Measurements from ENCODE around the gene ACTG1. TPM values are rescaled to one million over a fixed set of nuclear protein-coding genes. Genes with fewer than 3 reads are reported as not detected.

The ACTG1 gene
- total RNA-seq, 4 donors from 2014 or later = 1,023 to 5,472 (median 2,159) TPM

GRCh38 chr17:81523402-81524038 lies 10.9 kb upstream of the ACTG1 start:
- no peak for DNase-seq
- Histone ChIP-seq H3K4me1 (peaks cover 0 to 14% of the 10 kb centered on the region in 2 donors), H3K4me3 (no peak overlapping the region), H3K27me3 (peaks cover 0 to 5% of the 10 kb centered on the region in 2 donors), H3K9me3 (no peaks in the 10 kb centered on the region), H3K36me3 (no peaks in the 10 kb centered on the region), H3K27ac (no peak overlapping the region)
- TF ChIP-seq POLR2A (IDR thresholded peaks at IDR 0.05) (no peak), CTCF (IDR thresholded peaks at IDR 0.05) (no peak)
- intact Hi-C loops (cut with DNase I; ENCODE audit: low total_unique reads) = no loop called here

- H3K4me1 ChIP-seq = peaks cover 0 to 15% of the 10 kb centered on the region in 2 donors
- H3K27ac ChIP-seq = no peak overlapping the region
- no peaks in the 10 kb centered on the region for H3K36me3 ChIP-seq
- no peaks in the 10 kb centered on the region for H3K9me3 ChIP-seq
- no peak overlapping the region for H3K4me3 ChIP-seq
- peaks cover 0 to 5% of the 10 kb centered on the region in 2 donors for H3K27me3 ChIP-seq
- no peak for DNase-seq
- intact Hi-C loops (cut with DNase I; ENCODE audit: low total_unique reads) = no loop called here
- TF ChIP-seq POLR2A (IDR thresholded peaks at IDR 0.05) (no peak), CTCF (IDR thresholded peaks at IDR 0.05) (no peak)
Observed at GRCh38 chr17:81522491-81523401, 10.1 kb upstream of the ACTG1 start.

- no peaks in the 10 kb centered on the region for H3K27me3 ChIP-seq
- H3K36me3 ChIP-seq = no peaks in the 10 kb centered on the region
- peaks cover 3 to 25% of the 10 kb centered on the region in 2 donors for H3K4me1 ChIP-seq
- DNase-seq = no peak
- intact Hi-C loops (cut with DNase I; ENCODE audit: low total_unique reads) = no loop called here
- H3K4me3 ChIP-seq = no peak overlapping the region
- TF ChIP-seq POLR2A (IDR thresholded peaks at IDR 0.05) = no peak
- TF ChIP-seq CTCF (IDR thresholded peaks at IDR 0.05) = no peak
- H3K9me3 ChIP-seq = no peaks in the 10 kb centered on the region
- peak overlapping the region in 1 of 2 donors; percentile 100 for H3K27ac ChIP-seq
Observed at GRCh38 chr17:81520021-81520901, 7.7 kb upstream of the ACTG1 start.

GRCh38 chr17:81519284-81520020 lies 6.9 kb upstream of the ACTG1 start:
- intact Hi-C loops (cut with DNase I; ENCODE audit: low total_unique reads) = no loop called here
- DNase-seq = peak; percentile 40 to 47

More at GRCh38 chr17:81519284-81520020, 6.9 kb upstream of the ACTG1 start:
- no peaks in the 10 kb centered on the region for H3K27me3 ChIP-seq
- H3K4me1 ChIP-seq = peaks cover 3 to 25% of the 10 kb centered on the region in 2 donors
- peak in 3 of 4 experiments; percentile 45 to 70 (median 62) for TF ChIP-seq CTCF (IDR thresholded peaks at IDR 0.05)
- TF ChIP-seq POLR2A (IDR thresholded peaks at IDR 0.05) = no peak
- H3K4me3 ChIP-seq = peak overlapping the region; percentile 36 to 98
- no peaks in the 10 kb centered on the region for H3K36me3 ChIP-seq
- no peaks in the 10 kb centered on the region for H3K9me3 ChIP-seq
- H3K27ac ChIP-seq = peak overlapping the region; percentile 43 to 100

Measured in uterus (tissue), 4 donors.